OCI-LY7 (cell line): ENCODE data around the gene NUDT9. TPM values are rescaled to one million over a fixed set of nuclear protein-coding genes. Genes with fewer than 3 reads are reported as not detected.
"Not testable (repeated sequence)": the region's sequence is repeated elsewhere in the genome, so short reads cannot be mapped to it uniquely, and the experiment has no call there.

Source experiments
- BruUV-seq: library from RNA; stranded (reverse); fragments of 400-500 nt; replicated peaks from 2 replicates; lab custom pipeline; 2021; lab: Mats Ljungman, UMichigan
- CTCF ChIA-PET: fragments of 300-600 bp; sonication (Branson Sonifier 250); formaldehyde crosslinking; loops from one replicate; lab custom pipeline; 2022; ENCODE audit warnings: antibody characterized with exemption; ENCODE audit not compliant: unreplicated experiment; lab: Charles Lee
- POLR2A ChIA-PET: fragments of 300-600 bp; sonication (Branson Sonifier 250); formaldehyde crosslinking; loops from one replicate; lab custom pipeline; 2022; ENCODE audit warnings: antibody characterized with exemption; lab: Charles Lee
- DNase-seq: peaks from one replicate; pipeline ENCODE4 v3.0.0-alpha.2; 2015; ENCODE audit warnings: low spot score
- H2AFZ ChIP-seq: fragments of 200-600 bp; sonication (generic), shearing (Covaris generic); 2 replicates; pipeline ENCODE4 v1.6.1; 2014; ENCODE audit warnings: mild to moderate bottlenecking, antibody characterized with exemption, low read length, moderate library complexity
- H3K27ac ChIP-seq: fragments of 200-600 bp; sonication (generic); 2 replicates; pipeline ENCODE4 v1.5.1; 2014; ENCODE audit warnings: mixed run types, low read depth, mild to moderate bottlenecking, moderate library complexity, low read length, inconsistent platforms; ENCODE audit not compliant: poor library complexity, severe bottlenecking
- H3K36me3 ChIP-seq: fragments of 200-600 bp; sonication (generic); 2 replicates; pipeline ENCODE4 v1.6.1; 2014; ENCODE audit warnings: mild to moderate bottlenecking, antibody characterized with exemption, low read length, moderate library complexity, mixed read lengths; ENCODE audit not compliant: insufficient read depth
- H3K4me1 ChIP-seq: fragments of 200-600 bp; sonication (generic); 2 replicates; pipeline ENCODE4 v1.5.1; 2014; ENCODE audit warnings: mild to moderate bottlenecking, low read length; ENCODE audit not compliant: insufficient read depth, poor library complexity, severe bottlenecking
- H3K4me2 ChIP-seq: fragments of 200-600 bp; sonication (generic); 2 replicates; pipeline ENCODE4 v1.6.1; 2014; ENCODE audit warnings: mild to moderate bottlenecking, low read length
- H3K4me3 ChIP-seq: fragments of 200-600 bp; sonication (generic); 2 replicates; pipeline ENCODE4 v1.5.1; 2014; ENCODE audit warnings: mild to moderate bottlenecking, low read depth, low read length; ENCODE audit not compliant: poor library complexity, severe bottlenecking
- H3K79me2 ChIP-seq: fragments of 200-600 bp; sonication (generic); 2 replicates; pipeline ENCODE4 v1.6.1; 2016; ENCODE audit warnings: low read depth, mild to moderate bottlenecking, low read length, moderate library complexity, mixed read lengths; ENCODE audit not compliant: insufficient read depth
- H3K9me2 ChIP-seq: fragments of 200-600 bp; sonication (generic); 2 replicates; pipeline ENCODE4 v1.6.1; 2016; ENCODE audit warnings: mild to moderate bottlenecking, low read length, mixed read lengths; ENCODE audit not compliant: insufficient read depth
- H3K9me3 ChIP-seq: fragments of 200-600 bp; sonication (generic); 2 replicates; pipeline ENCODE4 v1.6.1; 2014; ENCODE audit warnings: mild to moderate bottlenecking, mixed run types, low read length, mixed read lengths
- H4K20me1 ChIP-seq: fragments of 200-600 bp; sonication (generic); 2 replicates; pipeline ENCODE4 v1.6.1; 2014; ENCODE audit warnings: mild to moderate bottlenecking, antibody characterized with exemption, low read length, moderate library complexity, mixed read lengths; ENCODE audit not compliant: insufficient read depth
- EZH2phosphoT487 ChIP-seq: fragments of 200-600 bp; sonication (generic); IDR thresholded peaks from 2 replicates; pipeline ENCODE4 v1.6.1; 2018; ENCODE audit warnings: low read depth, borderline replicate concordance, mild to moderate bottlenecking, mixed run types, antibody characterized with exemption, low read length, moderate library complexity, mixed read lengths
- intact Hi-C: fragments of 100-400 bp; cut with micrococcal nuclease; formaldehyde crosslinking; loops from one replicate; pipeline ENCODE4 v1.10.0; 2022; ENCODE audit not compliant: unreplicated experiment
- total RNA-seq, 2 experiments: library from RNA; depleted of rRNA in 1 of 2; stranded (reverse); fragments of >200 nt in 1 of 2; shearing (Covaris generic) in 1 of 2; gene quantifications; 2 replicates each; pipeline ENCODE4 v1.2.3, GENCODE V29; 2014 to 2022
- TF ChIP-seq, protein P1 (sequence below): fragments of 200-600 bp; sonication (generic); conservative IDR thresholded peaks from 2 replicates; pipeline ENCODE4 v1.5.1; 2014; ENCODE audit warnings: mild to moderate bottlenecking, antibody characterized with exemption, low read length, moderate library complexity, mixed read lengths

The NUDT9 gene
- total RNA-seq, 2 experiments from 2014 or later, result 9.0 to 16.5 TPM

GRCh38 chr4:87476934-87477333 lies 54.6 kb downstream of the NUDT9 start:
- Histone ChIP-seq H3K79me2 (no peaks in the 10 kb centered on the region), H3K36me3 (no peaks in the 10 kb centered on the region), H4K20me1 (no peaks in the 10 kb centered on the region), H3K27ac (no peak overlapping the region), H2AFZ (no peak overlapping the region), H3K9me2 (no peaks in the 10 kb centered on the region), H3K4me3 (no peak overlapping the region), H3K4me1 (no peaks in the 10 kb centered on the region), H3K9me3 (no peaks in the 10 kb centered on the region), H3K4me2 (no peak overlapping the region)
- TF ChIP-seq, protein P1, sequence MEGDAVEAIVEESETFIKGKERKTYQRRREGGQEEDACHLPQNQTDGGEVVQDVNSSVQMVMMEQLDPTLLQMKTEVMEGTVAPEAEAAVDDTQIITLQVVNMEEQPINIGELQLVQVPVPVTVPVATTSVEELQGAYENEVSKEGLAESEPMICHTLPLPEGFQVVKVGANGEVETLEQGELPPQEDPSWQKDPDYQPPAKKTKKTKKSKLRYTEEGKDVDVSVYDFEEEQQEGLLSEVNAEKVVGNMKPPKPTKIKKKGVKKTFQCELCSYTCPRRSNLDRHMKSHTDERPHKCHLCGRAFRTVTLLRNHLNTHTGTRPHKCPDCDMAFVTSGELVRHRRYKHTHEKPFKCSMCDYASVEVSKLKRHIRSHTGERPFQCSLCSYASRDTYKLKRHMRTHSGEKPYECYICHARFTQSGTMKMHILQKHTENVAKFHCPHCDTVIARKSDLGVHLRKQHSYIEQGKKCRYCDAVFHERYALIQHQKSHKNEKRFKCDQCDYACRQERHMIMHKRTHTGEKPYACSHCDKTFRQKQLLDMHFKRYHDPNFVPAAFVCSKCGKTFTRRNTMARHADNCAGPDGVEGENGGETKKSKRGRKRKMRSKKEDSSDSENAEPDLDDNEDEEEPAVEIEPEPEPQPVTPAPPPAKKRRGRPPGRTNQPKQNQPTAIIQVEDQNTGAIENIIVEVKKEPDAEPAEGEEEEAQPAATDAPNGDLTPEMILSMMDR, result no peak
- no peak for TF ChIP-seq EZH2phosphoT487
- DNase-seq, result no peak
- CTCF ChIA-PET, result no interaction called here
- POLR2A ChIA-PET, result interaction anchor here (0.6 kb wide), 2 partner anchors 715 to 934 kb away, joined by 3 read pairs; no protein-coding TSS in a partner anchor
- BruUV-seq, result no TSS peak
- intact Hi-C loops, result no loop called here

GRCh38 chr4:87478732-87479250 lies 56.4 kb downstream of the NUDT9 start:
- Histone ChIP-seq H3K27ac (no peak overlapping the region), H3K9me2 (no peaks in the 10 kb centered on the region), H3K9me3 (no peaks in the 10 kb centered on the region), H3K36me3 (no peaks in the 10 kb centered on the region), H3K4me2 (no peak overlapping the region), H2AFZ (no peak overlapping the region), H3K79me2 (no peaks in the 10 kb centered on the region), H3K4me1 (no peaks in the 10 kb centered on the region), H4K20me1 (no peaks in the 10 kb centered on the region), H3K4me3 (no peak overlapping the region)
- CTCF ChIA-PET, result no interaction called here
- POLR2A ChIA-PET, result no interaction called here
- no peak for DNase-seq
- BruUV-seq, result no TSS peak
- no peak for TF ChIP-seq EZH2phosphoT487
- TF ChIP-seq, protein P1, result no peak
- intact Hi-C loops, result no loop called here

DNA sequence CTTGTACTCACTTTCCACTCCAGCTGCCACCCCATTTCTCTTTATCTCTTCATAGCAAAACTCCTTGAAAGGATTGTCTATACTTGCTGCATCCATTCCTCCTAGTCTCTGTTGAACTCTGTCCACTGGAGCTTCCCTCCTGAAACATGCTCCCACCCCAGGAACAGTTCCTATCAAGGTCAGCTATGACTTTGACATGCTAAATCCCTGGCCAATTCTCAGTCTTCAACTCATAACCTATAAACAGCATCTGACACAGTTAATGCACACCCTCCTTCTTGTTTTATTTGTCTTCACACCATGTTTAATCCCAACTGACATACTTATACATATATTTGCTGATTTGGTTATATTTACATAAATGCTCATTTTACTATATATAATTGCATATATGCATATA lies 59.0 kb downstream of the NUDT9 start:
- TF ChIP-seq, protein P1, result no peak
- TF ChIP-seq EZH2phosphoT487, result no peak
- Histone ChIP-seq H3K4me3 (no peak overlapping the region), H3K4me1 (no peaks in the 10 kb centered on the region), H3K27ac (no peak overlapping the region), H4K20me1 (no peaks in the 10 kb centered on the region), H3K9me2 (no peaks in the 10 kb centered on the region), H3K36me3 (no peaks in the 10 kb centered on the region), H3K79me2 (no peaks in the 10 kb centered on the region), H3K4me2 (no peak overlapping the region), H3K9me3 (no peaks in the 10 kb centered on the region), H2AFZ (no peak overlapping the region)
- DNase-seq, result no peak
- intact Hi-C loops, result no loop called here
- ChIA-PET CTCF (no interaction called here), POLR2A (interaction anchor here (0.7 to 1.1 kb wide), 3 partner anchors 49 to 1210 kb away, joined by 3 read pairs; no protein-coding TSS in a partner anchor)
- BruUV-seq, result no TSS peak

DNA sequence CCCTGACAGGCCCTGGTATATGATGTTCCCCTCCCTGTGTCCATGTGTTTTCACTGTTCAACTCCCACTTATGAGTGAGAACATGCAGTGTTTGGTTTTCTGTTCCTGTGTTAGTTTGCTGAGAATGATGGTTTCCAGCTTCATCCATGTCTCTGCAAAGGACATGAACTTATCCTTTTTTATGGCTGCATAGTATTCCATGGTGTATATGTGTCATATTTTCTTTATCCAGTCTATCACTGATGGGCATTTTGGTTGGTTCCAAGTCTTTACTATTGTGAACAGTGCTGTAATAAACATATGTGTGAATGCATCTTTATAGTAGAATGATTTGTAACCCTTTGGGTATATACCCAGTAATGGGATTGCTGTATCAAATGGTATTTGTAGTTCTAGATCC lies 60.9 kb downstream of the NUDT9 start:
- H3K36me3 ChIP-seq, H4K20me1 ChIP-seq, H3K4me3 ChIP-seq, CTCF ChIA-PET, H3K27ac ChIP-seq, BruUV-seq, H3K9me3 ChIP-seq, H3K79me2 ChIP-seq, DNase-seq, intact Hi-C loops, H3K4me1 ChIP-seq, H3K4me2 ChIP-seq, H3K9me2 ChIP-seq, H2AFZ ChIP-seq: not testable (repeated sequence)
- POLR2A ChIA-PET, result interaction anchor here (0.6 kb wide), 1 partner anchor 187 kb away, joined by 3 read pairs; no protein-coding TSS in a partner anchor
